Muscle of leg (tissue), 11 donors: ENCODE results near the gene JOSD2. TPM values are rescaled to one million over a fixed set of nuclear protein-coding genes. Genes with fewer than 3 reads are reported as not detected.
A peak's percentile ranks its signal among the peaks of the same experiment; 100 is the strongest.

ENCODE experiments used
- DNase-seq: peaks from one replicate; pipeline ENCODE4 v3.0.0; 2013
- H3K27ac ChIP-seq: one replicate; pipeline ENCODE4 v1.5.1; 2013; ENCODE audit warnings: mild to moderate bottlenecking, low read length, control low read depth
- H3K27me3 ChIP-seq: one replicate; pipeline ENCODE4 v1.6.1; 2013; ENCODE audit warnings: low read length; ENCODE audit not compliant: control insufficient read depth, insufficient read depth
- H3K36me3 ChIP-seq: one replicate; pipeline ENCODE4 v1.6.1; 2013; ENCODE audit warnings: low read length; ENCODE audit not compliant: control insufficient read depth, insufficient read depth
- H3K4me1 ChIP-seq: one replicate; pipeline ENCODE4 v1.6.1; 2013; ENCODE audit warnings: low read length; ENCODE audit not compliant: control insufficient read depth, insufficient read depth
- H3K4me3 ChIP-seq: one replicate; pipeline ENCODE4 v1.5.1; 2013; ENCODE audit warnings: low read length, control low read depth
- H3K9me3 ChIP-seq: replicated peaks from 2 replicates; pipeline ENCODE4 v1.6.1; 2013; ENCODE audit warnings: low read depth, low read length; ENCODE audit not compliant: control insufficient read depth
- WGBS: methylation state at CpG from one replicate; pipeline ENCODE4 v1.1.5; 2013; ENCODE audit warnings: missing lambda C conversion rate; ENCODE audit not compliant: insufficient coverage; 5-methylcytosine and 5-hydroxymethylcytosine counted together
- polyA plus RNA-seq, 8 donors: library from polyadenylated mRNA; unstranded; fragments of 120-200 nt; gene quantifications; one replicate each; pipeline versions ENCODE4 v1.2.1 to v1.2.3, GENCODE V29; 2013; ENCODE audit warnings: inconsistent platforms in 1 of 8, low replicate concordance in 1 of 8; ENCODE audit not compliant: insufficient read length in 8 of 8, insufficient read depth in 1 of 8
- total RNA-seq: library from RNA; stranded (reverse); fragments of 120-200 nt; gene quantifications from one replicate; pipeline ENCODE4 v1.2.4, GENCODE V29; 2013

JOSD2 gene
- total and polyA plus RNA-seq, 9 donors: 16.2 to 31.6 (median 25.9) TPM

DNA sequence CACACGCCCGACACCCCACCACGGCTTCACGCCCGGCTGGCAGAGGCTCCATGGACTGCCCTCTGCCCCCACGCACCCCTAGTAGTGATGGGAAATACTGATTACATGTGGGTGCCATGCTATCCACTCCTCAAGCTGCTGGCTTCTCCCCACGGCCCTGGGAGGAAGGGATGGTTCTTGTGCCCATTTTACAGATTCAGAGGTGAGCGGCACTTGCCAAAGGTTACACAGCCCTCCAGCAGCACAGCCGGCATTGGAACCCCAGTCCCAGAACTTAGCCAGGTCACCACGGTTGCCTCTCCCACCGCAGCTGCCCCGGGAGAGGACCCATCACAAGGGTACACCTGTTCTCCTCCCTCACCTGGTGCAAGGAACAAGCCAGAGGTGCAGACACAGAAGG lies 44.0 kb upstream of the JOSD2 start:
- Histone ChIP-seq H3K4me3 (no peak overlapping the region), H3K36me3 (no peaks in the 10 kb centered on the region), H3K4me1 (peaks cover 23% of the 10 kb centered on the region), H3K27ac (no peak overlapping the region), H3K9me3 (no peaks in the 10 kb centered on the region), H3K27me3 (peaks cover 64% of the 10 kb centered on the region)
- DNase-seq: no peak
- no CpG with 5 or more reads among the region's 12 CpGs for WGBS

DNA sequence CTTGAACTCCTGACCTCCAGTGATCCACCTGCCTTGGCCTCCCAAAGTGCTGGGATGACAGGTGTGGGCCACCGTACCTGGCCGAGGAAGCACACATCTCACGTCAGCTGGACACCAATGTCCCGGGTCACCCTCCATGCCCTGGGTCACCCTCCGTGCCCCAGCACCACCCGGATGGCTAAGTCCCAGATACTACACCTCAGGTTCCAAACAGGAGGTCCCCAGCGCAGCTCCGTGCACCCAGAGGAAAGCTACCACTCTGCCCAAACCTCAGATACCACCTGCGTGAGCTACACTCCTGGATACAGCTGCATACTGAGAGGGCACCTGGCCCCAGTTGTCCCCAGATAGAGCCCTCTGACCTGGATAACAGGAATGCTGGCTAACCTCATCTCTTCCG lies 43.2 kb upstream of the JOSD2 start:
- no peak overlapping the region for H3K27ac ChIP-seq
- H3K27me3 ChIP-seq: peaks cover 64% of the 10 kb centered on the region
- H3K36me3 ChIP-seq: no peaks in the 10 kb centered on the region
- H3K9me3 ChIP-seq: no peaks in the 10 kb centered on the region
- peaks cover 23% of the 10 kb centered on the region for H3K4me1 ChIP-seq
- WGBS: 90% methylated on average over 10 of the region's 10 CpGs
- no peak for DNase-seq
- H3K4me3 ChIP-seq: no peak overlapping the region

DNA sequence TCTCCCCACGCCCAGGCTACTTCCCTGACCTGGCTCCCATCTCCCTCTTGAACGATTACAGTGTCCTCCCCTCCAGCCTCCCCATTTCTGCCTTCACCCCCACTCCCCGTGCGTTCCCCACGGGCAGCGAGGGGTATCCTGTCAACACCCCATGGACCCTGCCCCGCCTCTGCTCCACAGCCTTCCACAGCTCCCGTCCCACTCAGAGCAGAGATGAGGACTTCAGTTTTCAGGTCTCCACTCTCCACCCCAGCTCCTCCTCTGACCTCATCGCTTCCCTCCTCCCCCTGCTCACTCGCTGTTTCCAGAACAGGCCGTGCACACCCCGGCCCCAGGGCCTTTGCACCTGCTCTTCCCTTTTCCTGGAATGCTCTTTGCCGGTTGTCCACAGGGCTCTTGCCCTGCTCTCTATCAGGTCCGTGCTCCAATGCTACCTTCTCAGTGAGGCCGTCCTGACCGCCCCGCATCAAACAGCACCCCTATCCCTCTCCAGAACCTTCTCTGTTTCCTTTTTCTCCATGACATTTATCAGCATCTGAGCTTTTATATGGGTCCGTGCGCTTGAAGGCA lies 42.2 kb upstream of the JOSD2 start:
- 75% methylated on average over 19 of the region's 19 CpGs for WGBS
- Histone ChIP-seq H3K27me3 (peaks cover 64% of the 10 kb centered on the region), H3K9me3 (no peaks in the 10 kb centered on the region), H3K4me1 (peaks cover 23% of the 10 kb centered on the region), H3K27ac (no peak overlapping the region), H3K36me3 (no peaks in the 10 kb centered on the region), H3K4me3 (no peak overlapping the region)
- DNase-seq: no peak

- no peak overlapping the region for H3K27ac ChIP-seq
- H3K9me3 ChIP-seq: no peaks in the 10 kb centered on the region
- no peaks in the 10 kb centered on the region for H3K36me3 ChIP-seq
- WGBS: 85% methylated on average over 15 of the region's 15 CpGs
- no peak for DNase-seq
- peaks cover 25% of the 10 kb centered on the region for H3K4me1 ChIP-seq
- no peak overlapping the region for H3K4me3 ChIP-seq
- peaks cover 61% of the 10 kb centered on the region for H3K27me3 ChIP-seq
Observed at GRCh38 chr19:50552540-50552939, 41.5 kb upstream of the JOSD2 start.

DNA sequence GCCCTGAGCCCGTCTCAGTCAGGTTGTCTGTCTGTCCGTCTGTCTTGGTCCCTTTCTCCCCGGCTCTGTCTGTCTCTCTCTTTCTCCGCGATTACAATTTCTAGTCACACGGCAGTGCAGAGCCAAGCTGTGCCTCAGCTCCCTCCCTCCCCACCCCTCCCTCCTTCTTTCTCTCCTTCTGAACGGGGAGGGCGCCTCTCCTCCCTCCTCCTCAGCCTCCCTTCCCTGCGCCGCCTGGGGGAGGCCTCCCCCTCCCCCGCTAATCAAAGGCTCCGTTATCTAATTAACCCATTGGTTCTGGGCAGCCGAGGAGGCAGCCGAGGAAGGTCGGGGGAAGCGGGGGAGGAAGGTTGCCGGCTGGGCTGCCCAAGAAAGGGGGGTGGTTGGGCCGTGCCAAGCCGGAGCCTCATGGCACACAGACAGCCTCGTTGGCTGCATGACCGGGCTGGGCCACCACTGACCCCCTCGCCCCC lies 40.8 kb upstream of the JOSD2 start:
- H3K27me3 ChIP-seq: peaks cover 54% of the 10 kb centered on the region
- peaks cover 30% of the 10 kb centered on the region for H3K4me1 ChIP-seq
- WGBS: 0% methylated on average over 15 of the region's 22 CpGs
- H3K4me3 ChIP-seq: peak overlapping the region; percentile 32
- peak; percentile 70 for DNase-seq
- H3K9me3 ChIP-seq: no peaks in the 10 kb centered on the region
- H3K36me3 ChIP-seq: no peaks in the 10 kb centered on the region
- H3K27ac ChIP-seq: no peak overlapping the region

GRCh38 chr19:50551034-50551714 lies 40.2 kb upstream of the JOSD2 start:
- H3K27me3 ChIP-seq: peaks cover 50% of the 10 kb centered on the region
- DNase-seq: no peak
- peaks cover 25% of the 10 kb centered on the region for H3K4me1 ChIP-seq
- no peaks in the 10 kb centered on the region for H3K36me3 ChIP-seq
- WGBS: 6% methylated on average over 26 of the region's 32 CpGs
- no peak overlapping the region for H3K27ac ChIP-seq
- no peaks in the 10 kb centered on the region for H3K9me3 ChIP-seq
- peak overlapping the region; percentile 32 for H3K4me3 ChIP-seq

DNA sequence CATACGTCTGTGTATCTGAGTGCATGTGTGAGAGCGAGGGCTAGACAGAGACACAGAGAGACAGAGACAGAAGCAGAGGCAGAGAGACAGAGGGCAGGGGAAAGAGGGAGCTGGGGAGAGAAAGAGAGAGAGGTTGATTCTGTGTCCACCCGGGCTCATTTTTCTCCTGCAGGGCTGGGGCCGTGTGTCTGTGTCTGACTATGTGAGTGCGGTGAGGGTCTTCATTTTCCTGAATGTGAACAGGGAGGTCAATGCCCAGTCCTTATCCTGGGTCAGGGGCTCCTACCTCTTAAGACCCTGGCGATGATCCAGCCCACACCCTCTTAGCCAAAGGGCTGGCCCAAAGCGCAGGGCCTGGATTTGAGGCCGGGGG lies 39.6 kb upstream of the JOSD2 start:
- Histone ChIP-seq H3K27me3 (peaks cover 44% of the 10 kb centered on the region), H3K4me1 (peaks cover 20% of the 10 kb centered on the region), H3K9me3 (no peaks in the 10 kb centered on the region), H3K4me3 (no peak overlapping the region), H3K27ac (no peak overlapping the region), H3K36me3 (no peaks in the 10 kb centered on the region)
- WGBS: 33% methylated on average over 5 of the region's 8 CpGs
- DNase-seq: no peak

- no peak for DNase-seq
- peaks cover 20% of the 10 kb centered on the region for H3K4me1 ChIP-seq
- no peaks in the 10 kb centered on the region for H3K36me3 ChIP-seq
- H3K4me3 ChIP-seq: no peak overlapping the region
- H3K9me3 ChIP-seq: no peaks in the 10 kb centered on the region
- 76% methylated on average over 12 of the region's 17 CpGs for WGBS
- H3K27me3 ChIP-seq: peaks cover 39% of the 10 kb centered on the region
- H3K27ac ChIP-seq: no peak overlapping the region
Observed at GRCh38 chr19:50549927-50550593, 39.1 kb upstream of the JOSD2 start.

GRCh38 chr19:50549059-50549926 lies 38.3 kb upstream of the JOSD2 start:
- Histone ChIP-seq H3K27ac (no peak overlapping the region), H3K4me3 (no peak overlapping the region), H3K36me3 (no peaks in the 10 kb centered on the region), H3K9me3 (no peaks in the 10 kb centered on the region), H3K27me3 (peaks cover 31% of the 10 kb centered on the region), H3K4me1 (peaks cover 20% of the 10 kb centered on the region)
- 72% methylated on average over 8 of the region's 22 CpGs for WGBS
- no peak for DNase-seq
